KMS-11 (cell line): Measurements from ENCODE around the gene CNTN1.
"Not testable (repeated sequence)": the region's sequence is repeated elsewhere in the genome, so short reads cannot be mapped to it uniquely, and the experiment has no call there.

Source experiments
- H2AFZ ChIP-seq: fragments of 200-600 bp; sonication (generic); 2 replicates; pipeline ENCODE4 v1.6.1; 2016; ENCODE audit warnings: antibody characterized with exemption, mixed run types, low read depth
- H3K27ac ChIP-seq: fragments of 200-600 bp; sonication (generic); 2 replicates; pipeline ENCODE4 v1.6.1; 2016; ENCODE audit warnings: mild to moderate bottlenecking, mixed run types
- H3K27me3 ChIP-seq: fragments of 200-600 bp; sonication (generic); 2 replicates; pipeline ENCODE4 v1.6.1; 2017; ENCODE audit warnings: mild to moderate bottlenecking, low read depth, mixed run types, moderate library complexity; ENCODE audit not compliant: insufficient read depth
- H3K36me3 ChIP-seq: fragments of 200-600 bp; sonication (generic); 2 replicates; pipeline ENCODE4 v1.6.1; 2017; ENCODE audit warnings: mild to moderate bottlenecking, mixed run types; ENCODE audit not compliant: insufficient read depth
- H3K4me1 ChIP-seq: fragments of 200-600 bp; sonication (generic); 2 replicates; pipeline ENCODE4 v1.6.1; 2016; ENCODE audit warnings: mild to moderate bottlenecking, low read depth, mixed run types; ENCODE audit not compliant: poor library complexity, severe bottlenecking
- H3K4me2 ChIP-seq: fragments of 200-600 bp; sonication (generic); 2 replicates; pipeline ENCODE4 v1.7.0; 2016; ENCODE audit warnings: mild to moderate bottlenecking, mixed run types
- H3K4me3 ChIP-seq: fragments of 200-600 bp; sonication (generic); IDR thresholded peaks from 2 replicates; pipeline ENCODE4 v1.6.1; 2017; ENCODE audit warnings: low read depth, low read length, mixed read lengths; ENCODE audit not compliant: insufficient read depth
- H3K79me2 ChIP-seq: fragments of 200-600 bp; sonication (generic); 2 replicates; pipeline ENCODE4 v1.6.1; 2016; ENCODE audit warnings: low read depth, mixed run types; ENCODE audit not compliant: insufficient read depth
- H3K9ac ChIP-seq: fragments of 200-600 bp; sonication (generic); 2 replicates; pipeline ENCODE4 v1.6.1; 2016; ENCODE audit warnings: mild to moderate bottlenecking, mixed run types
- H4K20me1 ChIP-seq: fragments of 200-600 bp; sonication (generic); 2 replicates; pipeline ENCODE4 v1.6.1; 2016; ENCODE audit warnings: mild to moderate bottlenecking, mixed run types; ENCODE audit not compliant: insufficient read depth
- CTCF ChIP-seq: fragments of 200-600 bp; sonication (generic); conservative IDR thresholded peaks from 2 replicates; pipeline ENCODE4 v1.6.1; 2017; ENCODE audit warnings: low read depth, mild to moderate bottlenecking, antibody characterized with exemption, low read length, moderate library complexity, mixed read lengths

The CNTN1 gene

GRCh38 chr12:41067941-41068645, 375.9 kb downstream of the CNTN1 start:
- no peaks in the 10 kb centered on the region for H3K27me3 ChIP-seq
- no peak overlapping the region for H3K27ac ChIP-seq
- H3K4me1 ChIP-seq = no peaks in the 10 kb centered on the region
- H3K4me2 ChIP-seq = no peak overlapping the region
- H4K20me1 ChIP-seq = no peaks in the 10 kb centered on the region
- no peaks in the 10 kb centered on the region for H3K36me3 ChIP-seq
- no peak overlapping the region for H3K9ac ChIP-seq
- no peaks in the 10 kb centered on the region for H3K79me2 ChIP-seq
- no peak overlapping the region for H2AFZ ChIP-seq
- no peak overlapping the region for H3K4me3 ChIP-seq
- no peak for TF ChIP-seq CTCF

GRCh38 chr12:41073633-41074472, 381.6 kb downstream of the CNTN1 start:
- no peak overlapping the region for H2AFZ ChIP-seq
- H3K27me3 ChIP-seq = no peaks in the 10 kb centered on the region
- no peaks in the 10 kb centered on the region for H3K79me2 ChIP-seq
- no peaks in the 10 kb centered on the region for H3K36me3 ChIP-seq
- no peak overlapping the region for H3K9ac ChIP-seq
- no peaks in the 10 kb centered on the region for H3K4me1 ChIP-seq
- H3K4me3 ChIP-seq = no peak overlapping the region
- H4K20me1 ChIP-seq = no peaks in the 10 kb centered on the region
- no peak for TF ChIP-seq CTCF
- H3K4me2 ChIP-seq = no peak overlapping the region
- H3K27ac ChIP-seq = no peak overlapping the region

GRCh38 chr12:41074473-41074769, 382.2 kb downstream of the CNTN1 start:
- Histone ChIP-seq H3K36me3 (no peaks in the 10 kb centered on the region), H2AFZ (no peak overlapping the region), H3K79me2 (no peaks in the 10 kb centered on the region), H3K4me3 (no peak overlapping the region), H3K27me3 (no peaks in the 10 kb centered on the region), H3K4me1 (no peaks in the 10 kb centered on the region), H3K27ac (no peak overlapping the region), H4K20me1 (no peaks in the 10 kb centered on the region), H3K9ac (no peak overlapping the region), H3K4me2 (no peak overlapping the region)
- TF ChIP-seq CTCF = no peak

GRCh38 chr12:41076114-41076513, 383.9 kb downstream of the CNTN1 start:
- Histone ChIP-seq H4K20me1 (no peaks in the 10 kb centered on the region), H3K27ac (no peak overlapping the region), H3K4me3 (no peak overlapping the region), H3K4me1 (no peaks in the 10 kb centered on the region), H3K9ac (no peak overlapping the region), H3K36me3 (no peaks in the 10 kb centered on the region), H2AFZ (no peak overlapping the region), H3K4me2 (no peak overlapping the region), H3K79me2 (no peaks in the 10 kb centered on the region), H3K27me3 (no peaks in the 10 kb centered on the region)
- TF ChIP-seq CTCF = no peak

- not testable (repeated sequence) for H3K4me3 ChIP-seq, H3K4me1 ChIP-seq, H3K79me2 ChIP-seq, H3K9ac ChIP-seq, H3K27me3 ChIP-seq, H3K4me2 ChIP-seq, H3K36me3 ChIP-seq, H4K20me1 ChIP-seq, H3K27ac ChIP-seq, H2AFZ ChIP-seq
Observed at GRCh38 chr12:41081241-41081640, 389.0 kb downstream of the CNTN1 start.
